ENCODE results near the gene SULT1C4.

DNA sequence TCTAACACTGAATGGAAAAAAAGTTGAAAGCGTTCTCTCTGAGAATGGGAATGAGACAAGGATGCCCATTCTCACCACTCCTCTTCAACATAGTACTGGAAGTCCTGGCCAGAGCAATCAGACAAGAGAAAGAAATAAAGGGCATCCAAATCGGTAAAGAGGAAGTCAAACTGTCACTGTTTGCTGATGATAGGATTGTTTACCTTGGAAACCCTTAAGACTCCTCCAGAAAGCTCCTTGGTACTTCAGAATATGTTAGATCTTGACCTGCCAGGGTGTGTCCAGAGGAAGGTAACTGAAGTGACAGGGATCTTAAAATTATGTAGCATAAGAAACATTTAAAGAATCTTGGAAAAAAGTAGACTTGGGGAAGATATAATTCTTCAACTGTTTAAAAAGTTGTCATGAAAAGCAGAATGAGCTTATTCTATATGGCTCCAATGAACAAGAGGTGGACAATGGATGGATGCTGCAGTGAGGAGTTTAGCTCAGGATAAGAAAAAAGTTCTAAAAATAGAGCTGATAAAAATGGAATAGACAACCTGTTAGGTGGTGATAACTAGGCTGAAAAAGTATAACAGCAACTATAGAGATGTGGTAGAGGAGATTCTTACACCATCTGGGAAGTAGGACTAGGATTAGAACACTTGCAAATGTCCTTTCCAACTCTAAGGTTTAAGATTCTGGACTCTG, 16.8 kb upstream of the SULT1C4 start:
- TF ChIP-seq POLR2A (IDR thresholded peaks at IDR 0.05) = no peak
- TF ChIP-seq, protein P1, sequence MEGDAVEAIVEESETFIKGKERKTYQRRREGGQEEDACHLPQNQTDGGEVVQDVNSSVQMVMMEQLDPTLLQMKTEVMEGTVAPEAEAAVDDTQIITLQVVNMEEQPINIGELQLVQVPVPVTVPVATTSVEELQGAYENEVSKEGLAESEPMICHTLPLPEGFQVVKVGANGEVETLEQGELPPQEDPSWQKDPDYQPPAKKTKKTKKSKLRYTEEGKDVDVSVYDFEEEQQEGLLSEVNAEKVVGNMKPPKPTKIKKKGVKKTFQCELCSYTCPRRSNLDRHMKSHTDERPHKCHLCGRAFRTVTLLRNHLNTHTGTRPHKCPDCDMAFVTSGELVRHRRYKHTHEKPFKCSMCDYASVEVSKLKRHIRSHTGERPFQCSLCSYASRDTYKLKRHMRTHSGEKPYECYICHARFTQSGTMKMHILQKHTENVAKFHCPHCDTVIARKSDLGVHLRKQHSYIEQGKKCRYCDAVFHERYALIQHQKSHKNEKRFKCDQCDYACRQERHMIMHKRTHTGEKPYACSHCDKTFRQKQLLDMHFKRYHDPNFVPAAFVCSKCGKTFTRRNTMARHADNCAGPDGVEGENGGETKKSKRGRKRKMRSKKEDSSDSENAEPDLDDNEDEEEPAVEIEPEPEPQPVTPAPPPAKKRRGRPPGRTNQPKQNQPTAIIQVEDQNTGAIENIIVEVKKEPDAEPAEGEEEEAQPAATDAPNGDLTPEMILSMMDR (IDR thresholded peaks at IDR 0.05) = no peak
